Measurements from ENCODE around the gene CASZ1.

The CASZ1 gene

DNA sequence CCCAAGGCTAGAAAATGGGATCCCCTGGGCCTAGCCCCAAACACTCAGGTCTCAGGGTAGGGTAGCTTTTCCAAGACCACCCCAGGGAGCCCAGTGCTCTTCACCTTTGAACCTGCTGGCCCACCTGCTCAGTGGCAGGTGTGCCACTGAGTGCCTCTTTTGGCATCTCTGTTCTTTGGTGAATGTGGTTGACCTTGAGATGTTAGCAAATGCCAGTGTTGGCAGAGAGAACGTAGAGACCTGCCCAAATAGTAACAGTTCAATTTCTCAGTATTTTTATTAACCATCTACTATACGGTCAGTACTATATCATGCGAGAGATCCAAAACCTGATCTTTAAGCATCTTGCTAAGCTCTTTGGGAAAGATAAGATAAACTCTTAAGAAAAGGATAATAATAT lies 193.5 kb downstream of the CASZ1 start:
- DNase-seq (ENCODE audit: low spot score) = no peak

DNA sequence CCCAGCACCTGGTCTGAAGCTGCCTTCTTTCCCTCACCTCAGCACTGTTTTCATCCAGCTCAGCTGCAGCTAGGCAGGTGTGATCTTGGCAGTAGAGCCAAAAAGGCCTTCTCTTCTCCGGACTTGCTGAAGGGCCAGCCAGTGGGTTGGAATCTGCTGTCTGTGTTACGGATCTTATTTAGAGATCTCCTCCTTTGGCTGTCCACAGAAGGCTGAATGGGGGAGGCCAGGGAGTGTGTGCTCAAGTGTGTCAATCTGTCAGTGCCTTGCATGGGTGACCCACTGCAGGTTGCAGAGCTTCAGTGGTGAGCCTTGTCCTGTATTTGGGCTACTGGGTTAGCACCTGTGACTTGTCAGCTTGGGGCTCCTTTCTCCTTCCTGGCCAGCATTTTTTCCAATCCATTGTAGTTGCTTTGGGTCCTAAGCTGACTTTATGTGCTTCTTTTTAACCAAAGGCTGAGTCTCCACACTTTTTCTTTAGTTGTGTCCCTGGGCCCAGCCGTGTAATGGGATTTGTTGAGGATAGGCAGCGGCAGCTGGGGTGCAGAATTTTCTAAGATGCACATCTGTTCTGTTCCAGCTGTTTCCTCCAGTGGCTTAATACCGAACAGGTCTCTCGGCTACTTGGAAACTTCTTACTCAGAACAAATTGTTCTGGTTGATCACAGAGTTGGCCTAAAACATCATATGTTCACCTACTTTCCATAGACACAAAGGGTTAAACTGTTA lies 194.9 kb downstream of the CASZ1 start:
- no peak for DNase-seq (ENCODE audit: low spot score)

DNA sequence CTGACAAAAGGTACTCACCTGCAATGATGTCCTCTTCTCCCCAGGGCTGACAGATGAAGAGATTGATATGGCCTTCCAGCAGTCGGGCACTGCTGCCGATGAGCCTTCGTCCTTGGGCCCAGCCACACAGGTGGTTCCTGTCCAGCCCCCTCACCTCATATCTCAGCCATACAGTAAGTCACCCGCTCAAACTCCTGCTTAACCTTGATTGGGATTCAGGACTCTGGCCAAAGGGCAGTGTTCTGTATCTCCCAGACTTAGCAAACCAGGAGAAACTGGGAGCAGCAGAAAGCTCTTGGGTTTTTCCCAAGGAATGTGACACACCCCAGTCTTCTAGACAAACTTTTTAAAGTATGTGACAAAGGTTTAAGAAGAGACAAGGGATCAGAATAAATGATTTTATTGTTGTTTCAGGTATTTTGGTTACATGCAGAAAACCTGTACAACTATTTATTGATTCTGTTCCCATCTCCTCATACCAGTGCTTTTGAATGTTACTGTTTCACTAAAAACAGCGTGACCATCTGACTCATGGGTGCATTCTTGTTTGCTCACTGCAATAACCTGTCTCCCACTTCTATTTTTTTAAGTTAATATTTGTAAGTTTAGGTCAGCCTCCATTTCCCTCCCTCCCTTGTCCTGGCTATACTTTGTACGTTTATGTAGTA lies 197.1 kb downstream of the CASZ1 start:
- DNase-seq (ENCODE audit: low spot score) = no peak

DNA sequence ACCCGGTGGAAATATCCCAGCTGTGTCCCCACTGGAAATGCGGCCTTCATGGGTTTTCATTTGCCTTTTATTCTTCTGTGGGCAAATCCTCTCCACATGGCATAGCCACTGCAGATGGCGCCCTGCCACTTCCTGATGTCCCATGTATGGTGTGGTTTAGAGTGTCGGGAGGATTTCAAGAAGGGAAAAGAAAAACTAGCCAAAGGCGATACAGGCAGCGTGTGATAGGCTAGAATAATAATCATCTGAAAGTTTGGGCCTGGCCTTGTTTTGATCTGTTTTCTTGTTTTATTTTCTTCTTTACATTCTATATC lies 198.1 kb downstream of the CASZ1 start:
- no peak for DNase-seq (ENCODE audit: low spot score)

DNA sequence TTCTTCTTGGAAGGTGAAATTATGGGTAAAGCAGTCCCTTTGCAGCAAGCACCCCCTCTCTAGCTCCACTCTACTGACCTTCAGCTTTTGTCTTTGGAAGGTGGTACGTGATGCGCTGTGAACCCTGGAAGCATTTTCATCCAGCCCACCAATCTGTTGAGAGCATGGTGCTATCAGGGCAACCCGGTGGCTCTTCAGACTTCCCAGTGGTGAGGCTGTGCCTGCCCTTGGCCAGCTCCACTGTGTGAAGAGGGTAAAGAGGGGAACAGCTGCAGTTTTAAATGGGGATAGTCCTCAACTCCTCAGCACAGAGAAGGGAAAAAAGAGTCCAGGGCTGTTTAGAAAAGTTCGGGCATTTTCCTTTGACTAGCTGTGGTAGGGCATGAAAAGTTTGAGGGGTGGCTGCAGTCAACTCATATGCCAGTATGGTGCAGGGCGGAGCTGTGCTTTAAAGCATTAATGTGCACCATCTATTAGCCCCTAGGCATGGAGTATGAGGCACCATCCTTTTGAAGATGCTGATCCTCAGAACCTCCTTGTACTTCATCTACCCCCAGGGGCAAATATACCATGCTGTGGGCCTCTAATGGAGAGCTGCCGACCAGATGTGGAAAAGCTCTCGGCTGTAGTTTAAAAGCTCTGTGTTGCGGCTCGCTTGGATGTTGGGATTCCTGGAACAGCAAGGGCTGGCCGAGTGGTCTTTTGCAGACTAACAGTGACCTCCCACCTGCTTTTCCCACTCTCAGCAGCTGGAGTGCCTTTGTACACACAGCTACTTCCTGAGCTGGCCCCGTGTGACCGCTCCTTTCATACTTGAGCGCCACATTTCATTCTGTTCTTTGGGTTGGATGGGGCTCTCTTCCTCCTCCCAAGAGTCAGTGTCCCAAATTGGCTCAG lies 198.7 kb downstream of the CASZ1 start:
- DNase-seq (ENCODE audit: low spot score) = no peak

- DNase-seq (ENCODE audit: low spot score) = no peak
These were observed 199.7 kb downstream of the CASZ1 start for GRCh38 chr1:10596780-10597179.

- no peak for DNase-seq (ENCODE audit: low spot score)
These were observed 201.7 kb downstream of the CASZ1 start for GRCh38 chr1:10594595-10595223.

GRCh38 chr1:10593750-10594149 lies 202.7 kb downstream of the CASZ1 start:
- no peak for DNase-seq (ENCODE audit: low spot score)

- no peak for DNase-seq (ENCODE audit: low spot score)
These were observed 204.1 kb downstream of the CASZ1 start for GRCh38 chr1:10592373-10592772.

- DNase-seq (ENCODE audit: low spot score) = no peak
These were observed 205.4 kb downstream of the CASZ1 start for GRCh38 chr1:10591010-10591409.

DNA sequence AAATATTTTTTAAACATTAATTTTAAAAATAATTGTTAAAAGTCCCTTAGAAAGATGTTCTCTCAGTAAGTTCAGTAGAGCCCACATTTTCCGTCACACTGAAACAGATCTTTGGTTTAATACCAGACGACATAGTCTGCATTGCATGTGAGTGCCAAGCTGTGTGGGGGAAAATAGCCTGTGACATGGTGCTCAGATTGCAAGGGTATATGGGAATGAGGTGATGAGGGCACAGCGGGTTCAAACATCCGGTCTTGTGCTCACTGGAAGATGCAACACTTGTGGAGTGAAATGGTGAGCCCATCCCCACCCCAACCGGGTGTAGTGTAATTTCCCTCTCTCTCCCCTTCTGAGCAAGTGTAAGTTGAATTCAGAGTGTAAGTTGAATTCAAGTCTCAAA lies 207.4 kb downstream of the CASZ1 start:
- no peak for DNase-seq (ENCODE audit: low spot score)

DNA sequence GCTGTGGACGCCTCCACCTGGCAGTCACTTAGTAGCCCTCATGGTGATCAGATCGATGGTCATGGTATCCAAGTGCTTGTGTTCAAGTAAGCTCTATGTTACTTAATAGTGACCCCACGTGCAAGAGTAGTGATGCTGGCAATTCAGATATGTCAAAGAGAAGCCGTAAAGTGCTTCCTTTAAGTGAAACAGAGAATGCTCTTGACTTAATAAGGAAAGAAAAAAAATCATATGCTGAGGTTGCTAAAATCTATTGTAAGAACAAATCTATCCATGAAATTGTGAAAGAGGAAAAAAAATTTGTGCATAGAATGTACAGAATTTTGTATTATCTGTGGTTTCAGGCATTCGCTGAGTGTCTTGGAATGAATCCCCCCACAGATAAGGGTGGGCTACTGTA lies 207.8 kb downstream of the CASZ1 start:
- DNase-seq (ENCODE audit: low spot score) = no peak

Data from hematopoietic multipotent progenitor cell treated with erythropoietin and hydrocortisone succinate and interleukin-3 and kit ligand, for 17 days (in vitro differentiated cells).